T-helper 17 cell (primary cell): ENCODE data around the gene SERPINB5. TPM values are rescaled to one million over a fixed set of nuclear protein-coding genes. Genes with fewer than 3 reads are reported as not detected.

Experiments used
- ATAC-seq: fragments of 150-1000 bp; cut with Tn5 transposase; 2 replicates; pipeline ENCODE4 v1.10.0; 2021; ENCODE audit warnings: mild to moderate bottlenecking, moderate library complexity
- DNase-seq, 3 donors: peaks; one replicate each; pipeline versions ENCODE4 v3.0.0 to v3.0.0-alpha.2; 2020 to 2021
- H3K9me3 ChIP-seq: one replicate; pipeline ENCODE4 v1.7.0; 2013; ENCODE audit warnings: low read length, mild to moderate bottlenecking; ENCODE audit not compliant: control insufficient read depth, poor library complexity, severe bottlenecking
- H3K27ac Mint-ChIP-seq: one replicate; pipeline ENCODE4 v1.8.0; 2022; ENCODE audit warnings: mild to moderate bottlenecking, moderate library complexity, mixed read lengths
- H3K27me3 Mint-ChIP-seq: one replicate; pipeline ENCODE4 v1.8.0; 2022; ENCODE audit warnings: mixed read lengths
- H3K36me3 Mint-ChIP-seq: one replicate; pipeline ENCODE4 v1.8.0; 2022; ENCODE audit warnings: low read depth, mixed read lengths
- H3K4me1 Mint-ChIP-seq: one replicate; pipeline ENCODE4 v1.8.0; 2022; ENCODE audit warnings: mild to moderate bottlenecking, mixed read lengths
- H3K4me3 Mint-ChIP-seq: one replicate; pipeline ENCODE4 v1.8.0; 2022; ENCODE audit warnings: mild to moderate bottlenecking, moderate library complexity, mixed read lengths
- total RNA-seq, 4 donors: library from RNA in 2 of 4; stranded (reverse) in 2 of 4; gene quantifications; one replicate each; pipeline ENCODE4 v1.2.3 and lab custom pipeline; 2022 to 2026

SERPINB5 gene
- total RNA-seq, 2 donors from 2014 or later: not detected

GRCh38 chr18:63479826-63480225, 3.1 kb downstream of the SERPINB5 start:
- Mint-ChIP-seq H3K36me3 (no peaks in the 10 kb centered on the region), H3K27ac (no peak overlapping the region), H3K4me3 (no peak overlapping the region), H3K4me1 (no peaks in the 10 kb centered on the region), H3K27me3 (peaks cover 78% of the 10 kb centered on the region)
- DNase-seq: no peak
- H3K9me3 ChIP-seq: no peaks in the 10 kb centered on the region
- no peak for ATAC-seq

GRCh38 chr18:63480476-63480875, 3.7 kb downstream of the SERPINB5 start:
- no peak overlapping the region for H3K4me3 Mint-ChIP-seq
- peaks cover 78% of the 10 kb centered on the region for H3K27me3 Mint-ChIP-seq
- no peak overlapping the region for H3K27ac Mint-ChIP-seq
- ATAC-seq (no peak), DNase-seq (no peak)
- H3K9me3 ChIP-seq: no peaks in the 10 kb centered on the region
- no peaks in the 10 kb centered on the region for H3K4me1 Mint-ChIP-seq
- H3K36me3 Mint-ChIP-seq: no peaks in the 10 kb centered on the region

- DNase-seq (no peak), ATAC-seq (no peak)
- Mint-ChIP-seq H3K4me1 (no peaks in the 10 kb centered on the region), H3K4me3 (no peak overlapping the region), H3K27me3 (peaks cover 78% of the 10 kb centered on the region), H3K27ac (no peak overlapping the region), H3K36me3 (no peaks in the 10 kb centered on the region)
- no peaks in the 10 kb centered on the region for H3K9me3 ChIP-seq
These were observed 4.2 kb downstream of the SERPINB5 start for GRCh38 chr18:63480915-63481314.

- H3K27me3 Mint-ChIP-seq: peaks cover 44% of the 10 kb centered on the region
- H3K4me1 Mint-ChIP-seq: no peaks in the 10 kb centered on the region
These were observed 10.9 kb downstream of the SERPINB5 start for GRCh38 chr18:63487676-63488075.

DNA sequence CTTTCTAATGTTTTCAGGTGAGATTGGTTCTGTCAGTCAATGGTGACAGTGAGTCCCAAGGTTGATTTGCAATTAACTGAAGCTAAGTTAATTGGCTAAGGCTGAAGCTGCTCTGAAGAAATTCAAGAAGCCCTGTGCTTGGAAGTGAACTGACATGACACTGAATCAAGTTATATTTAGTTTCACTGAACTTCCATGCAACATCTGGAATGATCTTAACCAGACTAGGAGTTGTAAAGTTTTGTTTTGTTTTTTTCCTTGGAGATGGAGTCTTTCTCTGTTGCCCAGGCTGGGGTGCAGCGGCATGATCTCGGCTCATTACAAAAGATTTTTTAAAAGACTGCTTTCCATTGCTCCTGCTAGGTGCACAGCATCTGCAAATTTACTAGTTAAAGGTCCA, 11.4 kb downstream of the SERPINB5 start:
- H3K9me3 ChIP-seq: no peaks in the 10 kb centered on the region
- Mint-ChIP-seq H3K27me3 (peaks cover 41% of the 10 kb centered on the region), H3K36me3 (no peaks in the 10 kb centered on the region), H3K4me3 (no peak overlapping the region), H3K27ac (no peak overlapping the region), H3K4me1 (no peaks in the 10 kb centered on the region)
- no peak for ATAC-seq
- DNase-seq: no peak

More at GRCh38 chr18:63487676-63488075, 10.9 kb downstream of the SERPINB5 start:
- ATAC-seq (no peak), DNase-seq (no peak)
- H3K9me3 ChIP-seq: no peaks in the 10 kb centered on the region
- H3K27ac Mint-ChIP-seq: no peak overlapping the region
- no peaks in the 10 kb centered on the region for H3K36me3 Mint-ChIP-seq
- H3K4me3 Mint-ChIP-seq: no peak overlapping the region

GRCh38 chr18:63492851-63493250, 16.1 kb downstream of the SERPINB5 start:
- no peaks in the 10 kb centered on the region for H3K9me3 ChIP-seq
- ATAC-seq (no peak), DNase-seq (no peak)
- no peaks in the 10 kb centered on the region for H3K36me3 Mint-ChIP-seq
- peaks cover 7% of the 10 kb centered on the region for H3K27me3 Mint-ChIP-seq
- no peak overlapping the region for H3K4me3 Mint-ChIP-seq
- no peaks in the 10 kb centered on the region for H3K4me1 Mint-ChIP-seq
- H3K27ac Mint-ChIP-seq: no peak overlapping the region

- no peaks in the 10 kb centered on the region for H3K4me1 Mint-ChIP-seq
- H3K27me3 Mint-ChIP-seq: peaks cover 7% of the 10 kb centered on the region
- no peak overlapping the region for H3K4me3 Mint-ChIP-seq
- DNase-seq (no peak), ATAC-seq (no peak)
- H3K27ac Mint-ChIP-seq: no peak overlapping the region
- no peaks in the 10 kb centered on the region for H3K9me3 ChIP-seq
- no peaks in the 10 kb centered on the region for H3K36me3 Mint-ChIP-seq
These were observed 18.9 kb downstream of the SERPINB5 start for GRCh38 chr18:63495675-63496074.

- H3K27ac Mint-ChIP-seq: no peak overlapping the region
- H3K4me1 Mint-ChIP-seq: peaks cover 4% of the 10 kb centered on the region
- H3K9me3 ChIP-seq: no peaks in the 10 kb centered on the region
- H3K4me3 Mint-ChIP-seq: no peak overlapping the region
- peaks cover 2% of the 10 kb centered on the region for H3K36me3 Mint-ChIP-seq
- H3K27me3 Mint-ChIP-seq: peaks cover 56% of the 10 kb centered on the region
- ATAC-seq (no peak), DNase-seq (no peak)
These were observed 29.0 kb downstream of the SERPINB5 start for GRCh38 chr18:63505566-63506335.

DNA sequence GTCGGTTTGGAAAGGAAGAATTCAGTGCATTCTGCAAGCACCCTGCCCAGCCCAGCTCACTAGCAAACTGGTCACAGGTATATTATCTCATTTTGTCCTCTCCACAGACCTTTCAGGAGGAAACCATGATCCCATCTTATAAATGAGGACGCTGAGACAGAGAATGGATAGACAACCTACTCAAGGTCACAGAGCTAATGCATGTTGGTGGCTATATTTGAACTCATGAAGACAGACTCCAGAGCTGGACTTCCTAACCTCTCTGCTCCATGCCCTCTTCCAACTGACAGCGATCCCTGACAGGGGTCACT, 29.5 kb downstream of the SERPINB5 start:
- H3K36me3 Mint-ChIP-seq: peaks cover 2% of the 10 kb centered on the region
- H3K27me3 Mint-ChIP-seq: peaks cover 62% of the 10 kb centered on the region
- DNase-seq (no peak), ATAC-seq (no peak)
- peaks cover 4% of the 10 kb centered on the region for H3K4me1 Mint-ChIP-seq
- H3K4me3 Mint-ChIP-seq: no peak overlapping the region
- H3K9me3 ChIP-seq: no peaks in the 10 kb centered on the region
- no peak overlapping the region for H3K27ac Mint-ChIP-seq

DNA sequence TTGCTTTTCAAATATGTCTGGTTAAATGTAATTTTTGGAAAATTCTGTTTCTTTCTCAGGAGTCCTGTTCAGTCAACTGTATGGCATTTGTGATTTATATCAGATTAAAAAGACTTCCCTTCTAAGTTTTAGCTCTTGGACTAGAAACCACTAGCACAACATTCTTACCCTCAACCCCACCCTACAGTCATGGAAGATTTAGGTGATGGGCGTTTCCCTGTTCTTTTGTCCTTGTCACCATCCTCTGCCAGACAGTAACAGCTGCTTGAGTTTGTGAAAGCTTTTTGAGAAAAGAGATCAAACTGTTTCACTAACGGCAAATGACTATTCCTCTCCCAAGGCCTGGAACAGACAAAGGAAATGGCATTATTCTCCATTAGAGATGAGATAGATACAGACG, 31.8 kb downstream of the SERPINB5 start:
- no peaks in the 10 kb centered on the region for H3K9me3 ChIP-seq
- Mint-ChIP-seq H3K36me3 (peaks cover 2% of the 10 kb centered on the region), H3K4me1 (peaks cover 4% of the 10 kb centered on the region), H3K27me3 (peaks cover 84% of the 10 kb centered on the region), H3K4me3 (no peak overlapping the region), H3K27ac (no peak overlapping the region)
- DNase-seq: no peak
- no peak for ATAC-seq

DNA sequence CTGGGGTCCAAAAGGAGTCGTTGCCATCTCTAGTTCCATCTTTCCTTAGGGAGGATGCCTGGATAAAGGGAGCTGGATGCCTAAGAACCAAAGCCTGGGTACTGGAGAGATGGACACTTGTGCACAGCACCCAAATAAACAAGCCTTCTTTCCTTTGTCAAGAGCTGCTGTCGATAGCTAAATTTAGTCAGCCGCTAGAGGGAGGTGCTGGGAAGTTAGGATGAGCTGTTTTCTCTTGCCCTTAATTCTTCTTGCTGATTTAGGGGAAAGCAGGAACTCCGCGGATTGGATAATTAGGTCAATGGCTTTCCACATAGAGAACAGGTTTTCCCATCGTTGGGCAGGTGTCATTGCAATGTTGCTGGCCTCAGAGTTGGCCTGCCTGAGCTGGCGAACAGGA, 34.5 kb downstream of the SERPINB5 start:
- no peaks in the 10 kb centered on the region for H3K36me3 Mint-ChIP-seq
- ATAC-seq (no peak), DNase-seq (no peak)
- H3K27me3 Mint-ChIP-seq: peaks cover 71% of the 10 kb centered on the region
- no peaks in the 10 kb centered on the region for H3K9me3 ChIP-seq
- no peak overlapping the region for H3K27ac Mint-ChIP-seq
- H3K4me3 Mint-ChIP-seq: no peak overlapping the region
- H3K4me1 Mint-ChIP-seq: peaks cover 4% of the 10 kb centered on the region

DNA sequence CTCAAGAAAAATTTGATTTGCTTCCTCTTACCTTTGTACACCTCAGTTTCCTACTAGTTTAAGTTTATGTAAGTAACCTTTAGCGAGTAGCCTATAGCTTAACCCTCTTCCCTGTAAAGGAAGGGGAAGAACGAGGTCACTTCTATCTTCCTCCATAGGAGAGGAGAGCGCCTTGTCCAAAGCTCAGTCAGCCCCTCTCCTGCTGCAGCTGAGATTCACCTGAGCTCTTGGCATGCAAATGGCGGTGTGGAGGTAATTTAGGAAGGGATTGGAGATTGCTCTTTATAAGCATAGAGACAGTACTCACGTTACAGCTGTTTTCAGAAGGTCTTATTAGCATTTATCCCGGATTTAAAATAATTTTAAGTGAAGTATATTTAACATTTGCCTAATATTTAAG, 37.6 kb downstream of the SERPINB5 start:
- Mint-ChIP-seq H3K4me3 (no peak overlapping the region), H3K27me3 (peaks cover 60% of the 10 kb centered on the region), H3K27ac (no peak overlapping the region), H3K4me1 (peaks cover 6% of the 10 kb centered on the region), H3K36me3 (peaks cover 2% of the 10 kb centered on the region)
- no peaks in the 10 kb centered on the region for H3K9me3 ChIP-seq
- DNase-seq (no peak), ATAC-seq (no peak)

DNA sequence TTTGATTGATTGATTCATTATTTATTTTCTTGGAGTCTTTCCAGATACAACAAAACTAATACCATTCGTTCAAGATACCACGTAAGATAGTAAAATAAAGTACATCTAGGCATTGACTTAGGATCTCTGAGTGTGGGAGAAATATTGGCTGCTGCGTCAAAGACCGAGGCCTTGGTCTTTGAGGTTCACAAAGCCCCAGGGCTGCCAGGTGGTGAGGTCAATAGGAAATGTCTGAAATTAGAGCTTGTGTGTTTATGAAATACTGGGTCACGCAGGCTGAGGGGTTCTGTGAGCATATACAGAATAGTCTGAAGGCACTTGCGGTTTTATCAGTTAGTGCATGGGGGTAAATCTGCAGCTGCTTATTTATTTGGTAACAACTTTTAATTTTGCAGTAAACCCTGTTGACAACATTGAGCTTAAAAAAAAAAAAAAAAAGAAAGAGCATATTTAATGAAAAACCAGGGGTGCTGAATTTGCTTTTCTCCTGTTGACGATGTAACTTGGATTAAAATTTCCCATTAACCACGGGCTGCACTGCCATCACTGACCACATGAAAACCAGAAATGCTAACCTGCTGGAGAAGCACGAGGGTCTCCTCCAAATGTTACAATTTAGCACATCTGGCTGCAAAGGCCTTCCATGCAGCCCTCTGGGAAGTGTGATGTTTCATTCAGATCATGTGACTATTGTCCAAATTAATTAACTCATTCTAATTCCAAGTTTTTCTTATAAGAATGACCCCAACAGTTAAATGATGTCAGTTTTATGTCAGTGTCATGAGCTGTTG, 38.3 kb downstream of the SERPINB5 start:
- Mint-ChIP-seq H3K36me3 (peaks cover 2% of the 10 kb centered on the region), H3K4me1 (peaks cover 6% of the 10 kb centered on the region), H3K4me3 (no peak overlapping the region), H3K27ac (no peak overlapping the region), H3K27me3 (peaks cover 65% of the 10 kb centered on the region)
- no peaks in the 10 kb centered on the region for H3K9me3 ChIP-seq
- no peak for ATAC-seq
- no peak for DNase-seq

DNA sequence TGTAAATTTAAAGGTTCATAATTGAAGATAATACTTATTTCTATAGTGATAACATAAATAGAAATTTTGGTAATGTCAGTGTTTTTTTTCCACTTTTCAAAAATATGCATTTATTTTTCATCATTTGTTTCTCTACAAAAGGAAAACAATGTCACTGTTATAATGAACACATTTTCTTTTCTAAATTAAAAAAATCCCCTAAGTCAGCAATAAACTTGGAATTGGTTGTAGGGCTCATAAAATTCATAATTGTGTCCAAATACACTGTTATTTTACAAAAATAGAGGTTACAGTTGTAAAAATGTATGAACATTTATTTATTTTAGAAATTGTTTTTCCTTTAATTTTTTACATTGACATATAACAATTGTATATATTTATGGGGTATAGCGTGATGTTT, 39.0 kb downstream of the SERPINB5 start:
- ATAC-seq: no peak
- Mint-ChIP-seq H3K4me1 (peaks cover 6% of the 10 kb centered on the region), H3K27ac (no peak overlapping the region)

More for the DNA sequence above, 39.0 kb downstream of the SERPINB5 start:
- H3K9me3 ChIP-seq: no peaks in the 10 kb centered on the region
- no peak for DNase-seq
- peaks cover 2% of the 10 kb centered on the region for H3K36me3 Mint-ChIP-seq
- H3K27me3 Mint-ChIP-seq: peaks cover 65% of the 10 kb centered on the region
- H3K4me3 Mint-ChIP-seq: no peak overlapping the region
